Measurements from ENCODE around the gene GNG12.
A peak's percentile ranks its signal among the peaks of the same experiment; 100 is the strongest.

The GNG12 gene

GRCh38 chr1:67777440-67777839 is 55.8 kb downstream of the GNG12 start:
- DNase-seq, result no peak

GRCh38 chr1:67777016-67777415 is 56.3 kb downstream of the GNG12 start:
- DNase-seq, result no peak

- no peak for DNase-seq
These were observed 59.8 kb downstream of the GNG12 start for GRCh38 chr1:67773462-67773861.

DNA sequence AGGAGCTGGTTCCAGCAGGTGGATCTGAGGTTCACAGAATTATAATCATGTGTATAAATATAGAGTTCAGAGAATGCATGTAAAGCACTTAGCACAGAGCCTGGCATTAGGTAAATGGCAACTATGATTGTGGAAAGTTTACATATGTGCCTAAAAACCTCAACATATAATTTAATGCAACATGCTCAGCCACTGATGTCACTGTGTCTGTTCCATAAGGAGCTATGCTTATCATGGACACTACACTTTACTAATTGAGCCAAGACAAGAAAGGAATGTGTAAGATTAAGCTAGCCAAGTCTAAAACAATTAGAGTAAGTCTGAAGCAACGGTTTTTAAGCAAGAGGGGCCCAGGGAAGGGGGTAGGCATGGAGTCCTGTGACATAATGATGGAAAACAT is 61.5 kb downstream of the GNG12 start:
- DNase-seq, result no peak

DNA sequence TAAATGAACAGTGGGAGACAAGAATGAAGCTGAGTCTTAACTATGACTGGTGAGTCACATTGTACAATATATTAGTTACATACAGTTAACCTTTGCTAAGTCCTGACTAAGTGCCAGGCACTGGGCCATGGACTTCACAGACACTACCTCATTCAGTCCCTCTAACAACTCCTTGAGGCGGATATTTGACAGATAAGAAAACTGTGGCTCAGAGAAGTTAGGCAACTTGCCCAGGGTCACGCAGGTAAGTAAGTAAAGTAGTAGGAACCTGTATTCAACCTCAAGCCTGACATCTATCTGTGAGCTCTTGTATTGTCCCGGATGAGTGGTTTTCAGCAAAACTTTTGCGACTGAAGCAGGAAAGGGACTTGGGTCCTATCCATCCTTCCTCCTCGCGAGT is 62.1 kb downstream of the GNG12 start:
- no peak for DNase-seq

DNA sequence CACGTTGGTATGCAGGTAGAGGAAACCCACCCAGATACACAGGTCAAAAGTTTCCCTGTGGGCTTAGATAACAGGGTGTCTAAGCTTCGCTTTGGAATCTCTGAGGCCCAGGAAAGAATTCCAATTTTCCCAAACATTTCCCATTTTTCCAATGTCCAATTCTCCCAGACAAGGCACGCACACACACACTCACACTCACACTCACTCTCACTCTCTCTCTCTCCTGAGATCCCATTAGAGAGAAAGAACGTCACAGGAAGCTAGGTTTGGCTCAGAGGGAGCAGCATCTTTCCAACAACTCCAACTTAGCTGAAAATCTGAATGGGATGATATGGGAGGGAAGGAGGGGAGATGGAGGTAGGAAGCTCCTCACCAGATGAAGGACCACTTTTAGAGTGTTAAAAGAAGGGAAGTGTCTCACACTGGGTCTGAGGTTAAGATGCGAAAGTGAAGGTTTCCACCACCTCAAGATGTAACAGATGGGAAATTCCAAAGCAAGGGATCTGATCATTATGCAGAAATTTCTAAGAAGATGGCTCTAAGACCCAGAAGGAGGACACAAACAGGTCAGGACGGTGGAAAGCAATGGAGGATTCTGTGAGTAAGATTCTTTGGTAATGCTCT is 63.5 kb downstream of the GNG12 start:
- no peak for DNase-seq

GRCh38 chr1:67768480-67768879 is 64.8 kb downstream of the GNG12 start:
- no peak for DNase-seq

- DNase-seq, result no peak
These were observed 66.0 kb downstream of the GNG12 start for GRCh38 chr1:67767103-67767782.

GRCh38 chr1:67766141-67766978 is 66.9 kb downstream of the GNG12 start:
- peak; percentile 72 for DNase-seq

DNA sequence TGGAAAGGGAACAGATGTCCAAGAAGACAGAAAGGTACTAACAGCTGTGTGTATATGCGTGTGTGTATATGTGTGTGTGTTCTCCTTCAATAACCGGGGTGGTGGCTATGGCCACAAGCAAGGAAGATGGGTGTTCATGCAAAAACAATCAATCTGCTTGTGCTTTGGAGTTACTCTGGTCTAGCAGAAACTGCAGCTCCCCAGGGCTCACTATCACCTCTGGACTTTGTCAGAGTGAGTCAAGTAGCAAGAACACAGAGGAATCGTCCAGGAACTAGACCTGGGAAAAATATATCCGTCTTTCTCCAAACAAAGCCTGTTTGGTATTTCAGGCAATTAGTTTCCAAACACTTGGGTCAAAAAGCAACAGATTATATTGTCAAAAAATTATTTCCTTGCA is 68.6 kb downstream of the GNG12 start:
- no peak for DNase-seq

- DNase-seq, result no peak
These were observed 71.5 kb downstream of the GNG12 start for GRCh38 chr1:67761730-67762129.

GRCh38 chr1:67761091-67761490 is 72.2 kb downstream of the GNG12 start:
- DNase-seq, result no peak

GRCh38 chr1:67760030-67760821 is 73.0 kb downstream of the GNG12 start:
- peak; percentile 77 for DNase-seq

GRCh38 chr1:67759692-67760029 is 73.6 kb downstream of the GNG12 start:
- no peak for DNase-seq

- no peak for DNase-seq
These were observed 74.2 kb downstream of the GNG12 start for GRCh38 chr1:67759066-67759465.

- no peak for DNase-seq
These were observed 77.6 kb downstream of the GNG12 start for GRCh38 chr1:67755619-67756018.

DNA sequence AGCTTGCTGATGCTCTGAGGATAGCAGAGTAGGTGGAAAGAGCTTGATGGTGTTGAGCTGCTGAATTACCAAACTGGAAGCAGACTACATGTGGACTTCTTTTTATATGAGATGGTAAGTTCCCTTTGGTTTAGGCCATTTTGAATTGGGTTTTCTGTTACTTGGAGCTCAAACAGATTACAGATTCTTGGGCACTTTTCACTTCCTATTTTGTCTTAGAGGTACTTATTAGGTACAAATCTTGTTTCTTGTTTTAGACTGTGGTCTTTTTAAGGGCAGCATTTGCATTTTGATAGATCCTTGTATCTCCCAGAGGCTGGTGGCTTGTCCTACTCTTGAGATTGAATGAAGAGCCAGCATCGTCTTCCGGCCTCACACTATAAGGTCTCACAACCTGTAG is 78.1 kb downstream of the GNG12 start:
- DNase-seq, result no peak

DNA sequence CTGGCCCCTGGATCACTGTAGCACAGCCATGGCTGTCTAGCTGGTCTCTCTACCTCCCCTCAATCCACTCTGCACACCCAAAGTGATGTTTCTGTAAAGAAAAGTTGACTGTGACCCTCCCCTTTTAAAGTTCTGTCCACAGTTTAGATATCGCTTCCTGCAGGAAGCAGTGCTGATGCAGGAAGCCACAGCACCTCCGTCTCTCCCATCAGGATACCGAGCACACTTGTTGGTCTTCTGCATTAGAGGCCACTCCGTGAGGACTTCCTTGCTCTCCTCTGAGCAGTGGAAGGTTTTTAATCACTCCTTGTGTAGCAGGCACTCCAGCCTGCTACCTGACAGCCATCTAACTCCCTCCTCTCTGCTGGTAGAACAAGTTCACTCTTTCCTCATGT is 78.7 kb downstream of the GNG12 start:
- no peak for DNase-seq

- DNase-seq, result no peak
These were observed 79.3 kb downstream of the GNG12 start for GRCh38 chr1:67753776-67754525.

- DNase-seq, result peak; percentile 79
These were observed 81.0 kb downstream of the GNG12 start for GRCh38 chr1:67752306-67752705.

DNA sequence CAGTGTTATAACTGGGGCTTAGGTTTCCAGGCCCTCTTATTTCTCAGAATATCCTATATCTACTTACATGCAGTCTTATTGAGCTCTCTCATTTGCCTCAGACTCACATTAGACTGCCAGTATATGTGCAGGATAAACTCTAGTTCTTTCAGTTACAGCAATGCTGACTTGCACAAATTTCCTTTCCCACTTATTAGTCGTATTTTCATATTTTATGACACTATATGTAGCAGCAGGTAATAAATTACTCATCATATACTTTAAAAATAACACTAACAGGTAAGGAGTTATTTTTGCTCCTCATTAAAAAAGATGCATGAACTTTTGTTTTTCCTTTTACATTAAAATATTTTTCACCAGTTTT is 82.6 kb downstream of the GNG12 start:
- DNase-seq, result no peak

DNA sequence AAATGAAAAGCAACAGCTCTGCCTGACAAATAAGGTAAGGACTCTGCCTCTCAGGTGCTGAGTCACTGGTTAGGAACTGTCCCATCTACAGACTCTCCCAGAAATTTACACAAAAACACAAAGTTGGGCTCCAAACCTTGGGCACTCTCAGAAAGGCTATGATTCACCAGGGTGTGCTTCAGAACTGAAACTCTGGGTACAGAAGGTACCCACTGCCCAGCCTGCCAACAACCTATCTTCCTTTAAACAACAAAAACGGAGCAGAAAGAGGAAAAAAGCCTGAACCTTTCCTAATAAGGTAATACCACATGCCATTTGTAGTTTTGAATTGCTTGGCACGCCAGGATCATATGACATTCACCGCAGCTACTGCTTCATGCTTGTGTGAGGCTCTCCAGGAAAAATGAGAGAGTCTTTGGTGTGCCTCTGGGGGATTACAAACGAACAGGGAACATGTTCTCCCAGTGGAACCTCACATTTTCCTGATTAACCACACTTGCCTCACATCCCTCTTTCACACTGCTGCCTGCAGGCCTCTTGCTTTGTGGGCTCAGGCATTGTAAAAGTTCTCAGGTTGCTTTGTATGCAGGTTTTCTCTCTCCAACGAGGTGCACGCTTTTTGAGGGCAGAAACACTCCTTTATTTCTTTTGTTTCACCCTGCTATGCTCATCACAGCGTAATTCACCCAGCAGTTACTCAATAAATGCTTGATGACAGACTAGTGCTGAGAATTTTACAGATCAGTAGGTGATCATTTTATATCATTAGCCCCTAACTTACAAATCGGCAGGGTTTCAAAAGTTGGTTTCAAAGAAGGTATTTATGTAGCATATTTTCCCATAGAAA is 83.2 kb downstream of the GNG12 start:
- peak; percentile 83 for DNase-seq
